Measurements from ENCODE around the gene SLC8A3. TPM values are rescaled to one million over a fixed set of nuclear protein-coding genes. Genes with fewer than 3 reads are reported as not detected.

Gene SLC8A3
- total RNA-seq, 2 donors from 2014 or later: 0.09 TPM; not detected in 1

DNA sequence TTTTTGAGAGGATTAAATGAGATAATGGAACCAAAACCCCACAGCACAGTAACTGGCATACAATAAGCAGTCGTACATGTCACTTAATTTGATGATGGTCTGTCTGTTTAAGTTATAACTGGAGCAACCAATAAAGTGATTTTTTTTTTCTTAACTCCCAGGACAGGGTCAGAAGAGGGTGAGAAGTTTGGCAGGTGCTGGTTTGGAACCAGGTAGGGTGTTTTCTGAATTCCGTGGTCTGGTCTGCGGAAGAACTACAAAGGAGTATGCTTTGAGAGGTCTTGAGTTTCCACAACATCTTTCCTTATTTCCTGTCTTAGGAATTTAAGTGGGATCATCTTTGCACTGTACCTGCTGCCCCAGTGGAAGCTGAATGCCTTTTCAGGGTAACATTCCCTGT, 111.7 kb downstream of the SLC8A3 start:
- TF ChIP-seq, protein P1, sequence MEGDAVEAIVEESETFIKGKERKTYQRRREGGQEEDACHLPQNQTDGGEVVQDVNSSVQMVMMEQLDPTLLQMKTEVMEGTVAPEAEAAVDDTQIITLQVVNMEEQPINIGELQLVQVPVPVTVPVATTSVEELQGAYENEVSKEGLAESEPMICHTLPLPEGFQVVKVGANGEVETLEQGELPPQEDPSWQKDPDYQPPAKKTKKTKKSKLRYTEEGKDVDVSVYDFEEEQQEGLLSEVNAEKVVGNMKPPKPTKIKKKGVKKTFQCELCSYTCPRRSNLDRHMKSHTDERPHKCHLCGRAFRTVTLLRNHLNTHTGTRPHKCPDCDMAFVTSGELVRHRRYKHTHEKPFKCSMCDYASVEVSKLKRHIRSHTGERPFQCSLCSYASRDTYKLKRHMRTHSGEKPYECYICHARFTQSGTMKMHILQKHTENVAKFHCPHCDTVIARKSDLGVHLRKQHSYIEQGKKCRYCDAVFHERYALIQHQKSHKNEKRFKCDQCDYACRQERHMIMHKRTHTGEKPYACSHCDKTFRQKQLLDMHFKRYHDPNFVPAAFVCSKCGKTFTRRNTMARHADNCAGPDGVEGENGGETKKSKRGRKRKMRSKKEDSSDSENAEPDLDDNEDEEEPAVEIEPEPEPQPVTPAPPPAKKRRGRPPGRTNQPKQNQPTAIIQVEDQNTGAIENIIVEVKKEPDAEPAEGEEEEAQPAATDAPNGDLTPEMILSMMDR (conservative IDR thresholded peaks at IDR 0.05): no peak
- H3K27me3 Mint-ChIP-seq (ENCODE audit: insufficient read depth): peaks cover 6% of the 10 kb centered on the region
- Histone ChIP-seq H3K36me3 (ENCODE audit: control insufficient read depth, insufficient read depth, low read length) (no peaks in the 10 kb centered on the region), H3K27me3 (ENCODE audit: control insufficient read depth, insufficient read depth, low read length, poor library complexity, severe bottlenecking) (peaks cover 2% of the 10 kb centered on the region), H3K9me3 (ENCODE audit: control insufficient read depth, low read length) (no peaks in the 10 kb centered on the region), H3K4me1 (ENCODE audit: control insufficient read depth, insufficient read depth, low read length) (no peaks in the 10 kb centered on the region), H3K9ac (ENCODE audit: extremely low read depth, low read length, poor library complexity, severe bottlenecking) (no peak overlapping the region), H3K27ac (ENCODE audit: low read depth, low read length) (no peak overlapping the region), H3K4me3 (ENCODE audit: low read length) (no peak overlapping the region)
- H3K27ac Mint-ChIP-seq: no peak overlapping the region
- no peak overlapping the region for H3K4me3 Mint-ChIP-seq
- H3K36me3 Mint-ChIP-seq (ENCODE audit: low read depth): no peaks in the 10 kb centered on the region
- 100% methylated on average over 3 of the region's 3 CpGs; no CpG with 5 or more reads in 1 of the 2 experiments for WGBS, 2 experiments (ENCODE audit: insufficient coverage in 1 of 2, insufficient read length in 1 of 2)
- no peak for DNase-seq
- no peaks in the 10 kb centered on the region for H3K4me1 Mint-ChIP-seq
- H3K9me3 Mint-ChIP-seq: no peaks in the 10 kb centered on the region

DNA sequence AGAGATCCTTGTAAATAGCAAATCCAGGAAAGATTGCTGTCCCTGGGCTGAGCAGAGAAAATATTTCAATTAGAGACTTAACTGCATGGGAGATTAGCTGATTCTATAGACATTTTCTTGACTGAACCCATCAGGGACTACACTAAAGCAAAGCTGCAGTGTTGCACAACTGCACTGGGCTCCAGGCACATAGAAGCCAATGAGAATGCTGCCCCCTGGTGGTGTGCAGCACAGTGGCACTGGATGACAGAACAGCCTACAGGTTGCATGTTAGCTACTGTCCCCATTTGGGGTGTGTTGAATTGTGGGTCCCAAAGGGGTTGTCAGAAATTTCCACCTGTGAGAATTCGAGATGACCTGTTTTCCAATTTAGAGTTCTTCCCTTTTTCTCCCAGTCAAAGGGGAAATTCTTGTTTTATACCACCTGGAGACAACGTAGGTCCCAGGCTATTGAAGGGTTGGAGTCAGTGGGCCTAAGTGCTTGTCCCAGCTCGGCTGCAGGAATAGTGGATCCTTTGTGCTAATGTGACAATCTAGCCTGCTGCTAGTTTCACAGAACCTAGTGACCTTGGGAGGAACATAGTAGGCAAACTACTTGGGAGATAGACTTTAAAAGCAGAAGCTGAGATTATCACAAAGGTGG, 114.7 kb downstream of the SLC8A3 start:
- Mint-ChIP-seq H3K9me3 (no peaks in the 10 kb centered on the region), H3K27ac (no peak overlapping the region), H3K4me3 (no peak overlapping the region), H3K36me3 (ENCODE audit: low read depth) (no peaks in the 10 kb centered on the region), H3K27me3 (ENCODE audit: insufficient read depth) (peaks cover 5% of the 10 kb centered on the region), H3K4me1 (no peaks in the 10 kb centered on the region)
- DNase-seq: peak; percentile 89
- Histone ChIP-seq H3K4me3 (ENCODE audit: low read length) (no peak overlapping the region), H3K9ac (ENCODE audit: extremely low read depth, low read length, poor library complexity, severe bottlenecking) (no peak overlapping the region), H3K27ac (ENCODE audit: low read depth, low read length) (no peak overlapping the region), H3K36me3 (ENCODE audit: control insufficient read depth, insufficient read depth, low read length) (no peaks in the 10 kb centered on the region), H3K27me3 (ENCODE audit: control insufficient read depth, insufficient read depth, low read length, poor library complexity, severe bottlenecking) (peaks cover 16% of the 10 kb centered on the region), H3K4me1 (ENCODE audit: control insufficient read depth, insufficient read depth, low read length) (no peaks in the 10 kb centered on the region), H3K9me3 (ENCODE audit: control insufficient read depth, low read length) (no peaks in the 10 kb centered on the region)
- WGBS, 2 experiments (ENCODE audit: insufficient coverage in 1 of 2, insufficient read length in 1 of 2): 62% methylated on average over 3 of the region's 3 CpGs; no CpG with 5 or more reads in 1 of the 2 experiments
- TF ChIP-seq, protein P1 (conservative IDR thresholded peaks at IDR 0.05): peak; percentile 99

DNA sequence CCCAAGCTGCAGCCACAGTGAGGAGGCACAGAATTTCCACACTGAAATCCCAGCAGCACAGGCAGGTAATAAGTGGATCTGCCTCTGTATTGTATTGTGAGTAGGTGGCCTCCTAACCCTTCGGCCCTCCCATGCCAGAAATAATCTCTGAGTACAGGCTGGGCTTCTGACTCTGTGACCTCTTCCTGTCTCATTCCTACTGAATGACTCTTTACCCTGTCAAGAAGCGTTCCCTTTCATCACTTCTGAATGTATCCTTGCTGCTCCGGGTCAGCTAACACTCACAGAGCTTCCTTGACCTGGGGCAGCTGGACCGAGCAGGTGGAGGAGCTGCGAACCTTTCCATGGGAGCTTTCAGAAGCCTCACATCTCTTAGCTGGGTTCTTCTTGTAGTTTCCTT, 119.6 kb downstream of the SLC8A3 start:
- no peaks in the 10 kb centered on the region for H3K36me3 ChIP-seq (ENCODE audit: control insufficient read depth, insufficient read depth, low read length)
- H3K4me3 Mint-ChIP-seq: no peak overlapping the region
- no peaks in the 10 kb centered on the region for H3K9me3 Mint-ChIP-seq
- H3K36me3 Mint-ChIP-seq (ENCODE audit: low read depth): no peaks in the 10 kb centered on the region
- no peak overlapping the region for H3K9ac ChIP-seq (ENCODE audit: extremely low read depth, low read length, poor library complexity, severe bottlenecking)
- H3K27ac ChIP-seq (ENCODE audit: low read depth, low read length): no peak overlapping the region
- no peak overlapping the region for H3K4me3 ChIP-seq (ENCODE audit: low read length)
- DNase-seq: no peak
- peaks cover 16% of the 10 kb centered on the region for H3K27me3 ChIP-seq (ENCODE audit: control insufficient read depth, insufficient read depth, low read length, poor library complexity, severe bottlenecking)
- H3K9me3 ChIP-seq (ENCODE audit: control insufficient read depth, low read length): no peaks in the 10 kb centered on the region
- peaks cover 5% of the 10 kb centered on the region for H3K27me3 Mint-ChIP-seq (ENCODE audit: insufficient read depth)
- TF ChIP-seq, protein P1 (conservative IDR thresholded peaks at IDR 0.05): no peak
- H3K27ac Mint-ChIP-seq: no peak overlapping the region
- H3K4me1 ChIP-seq (ENCODE audit: control insufficient read depth, insufficient read depth, low read length): no peaks in the 10 kb centered on the region
- no peaks in the 10 kb centered on the region for H3K4me1 Mint-ChIP-seq
- WGBS, 2 experiments (ENCODE audit: insufficient coverage in 1 of 2, insufficient read length in 1 of 2): 73 to 88% methylated on average over 5 of the region's 5 CpGs

Data from endodermal cell (in vitro differentiated cells).